ENCODE results near the gene PPIF. TPM values are rescaled to one million over a fixed set of nuclear protein-coding genes. Genes with fewer than 3 reads are reported as not detected.

The PPIF gene
- total RNA-seq, 1 donor from 2014 or later: 139 TPM

DNA sequence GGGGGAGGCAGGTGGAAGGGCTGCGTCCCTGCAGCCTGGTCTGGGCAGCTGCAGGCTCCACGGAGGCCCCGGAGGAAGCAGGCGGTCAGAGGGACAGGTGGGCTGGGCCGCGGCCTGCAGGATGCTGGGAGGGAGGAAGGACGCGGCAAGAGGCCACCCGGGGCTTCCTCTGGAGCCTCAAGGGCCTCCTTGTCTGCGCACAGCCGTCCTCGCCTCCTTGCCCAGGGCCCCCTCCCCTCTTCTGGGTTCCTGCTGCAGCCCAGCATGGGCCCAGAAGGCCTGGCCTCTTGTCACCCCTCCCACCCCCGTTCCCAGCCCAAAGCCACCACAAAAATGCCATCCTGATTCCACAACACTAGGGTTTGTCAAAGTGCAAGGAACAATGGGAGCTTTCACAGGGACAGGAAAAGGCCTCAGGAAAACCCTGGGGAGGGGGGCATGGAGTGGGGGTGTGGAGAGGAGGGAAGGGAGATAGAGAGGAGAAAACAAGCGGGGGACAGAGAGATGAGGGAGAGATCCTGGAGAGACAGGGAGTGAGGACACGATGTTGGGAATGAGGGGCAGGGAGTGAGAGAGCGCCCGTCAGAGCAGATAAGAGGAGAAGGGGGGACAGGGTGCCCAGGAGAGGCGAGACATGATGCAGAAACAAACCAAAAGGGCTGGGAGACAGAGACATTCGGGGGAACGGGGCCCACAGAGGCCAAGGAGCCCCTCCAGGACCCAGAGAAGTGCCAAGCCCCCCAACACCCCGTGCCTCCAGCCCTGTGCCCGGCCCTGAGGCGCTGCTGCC is 56.4 kb downstream of the PPIF start:
- intact Hi-C loops (cut with micrococcal nuclease): no loop called here
- peak; percentile 73 for DNase-seq
- peak; percentile 11 for ATAC-seq

DNA sequence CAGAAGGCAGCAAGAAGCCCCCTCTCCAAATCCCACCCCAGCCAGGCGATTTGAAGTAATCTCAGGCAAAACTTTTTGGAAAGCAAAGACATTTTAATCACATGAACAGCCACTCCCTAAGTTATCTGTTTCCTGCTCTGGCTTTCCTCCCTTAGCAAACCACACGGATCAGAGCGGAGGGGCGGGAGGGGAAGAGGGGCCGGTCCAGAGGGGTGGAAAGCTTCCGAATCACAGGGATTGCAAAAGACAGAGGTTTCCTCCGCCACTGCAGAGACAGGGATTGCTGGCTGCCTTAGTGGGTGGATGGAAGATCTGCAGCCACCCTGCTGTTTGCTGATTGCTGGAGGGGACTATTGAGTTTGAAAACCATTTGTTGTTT is 57.0 kb downstream of the PPIF start:
- intact Hi-C loops (cut with micrococcal nuclease): no loop called here
- ATAC-seq (peak; percentile 54), DNase-seq (peak; percentile 75)

DNA sequence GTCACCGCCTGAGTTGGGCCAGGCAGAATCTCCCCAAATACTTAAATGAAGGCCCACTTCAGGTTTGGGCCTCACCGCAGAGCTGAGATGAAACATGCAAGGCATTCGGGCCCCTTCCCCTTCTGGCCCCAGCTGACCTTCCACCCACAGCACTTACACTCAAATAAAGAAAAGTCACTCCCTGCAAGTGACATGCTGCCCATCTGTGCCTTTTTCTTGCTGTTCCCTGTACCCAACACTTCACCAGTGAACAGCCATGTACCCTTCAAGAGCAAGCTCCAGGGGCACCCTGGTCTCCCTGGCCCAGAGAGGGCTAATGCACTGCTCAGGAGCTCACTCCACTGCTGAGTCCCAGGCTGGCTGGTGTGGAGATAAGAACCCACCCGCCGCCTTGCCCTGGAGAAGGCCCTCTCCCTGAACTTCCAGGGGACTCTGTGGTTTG is 57.4 kb downstream of the PPIF start:
- no peak for DNase-seq
- intact Hi-C loops (cut with micrococcal nuclease): no loop called here
- no peak for ATAC-seq

Other genes with a start within 250 kb of the PPIF start
- gene ZCCHC24, start 98.2 kb downstream of the PPIF start, total RNA-seq: 49.0 TPM
- gene EIF5AL1, start 165.1 kb downstream of the PPIF start, total RNA-seq: 0.12 TPM
- 0.35 TPM for gene SFTPA2, start 212.9 kb downstream of the PPIF start, total RNA-seq

All from left ventricle myocardium superior (tissue), 1 donor.